MM.1S (cell line): ENCODE measurements around the gene MARCKS.

Source experiments
- DNase-seq: peaks from one replicate; pipeline ENCODE4 v3.0.0-alpha.2; 2015
- H2AFZ ChIP-seq: fragments of 300-600 bp; sonication (generic); 2 replicates; pipeline ENCODE4 v1.6.0; 2016; ENCODE audit warnings: antibody characterized with exemption, low read length
- H3F3A ChIP-seq: fragments of 300-600 bp; sonication (generic); 2 replicates; pipeline ENCODE4 v1.6.1; 2016; ENCODE audit warnings: mild to moderate bottlenecking, antibody characterized with exemption, low read length, moderate library complexity, mixed read lengths; ENCODE audit not compliant: insufficient read depth
- H3K27ac ChIP-seq: fragments of 300-600 bp; sonication (generic); 2 replicates; pipeline ENCODE4 v1.5.1; 2016; ENCODE audit warnings: mild to moderate bottlenecking, low read length
- H3K27me3 ChIP-seq: fragments of 300-600 bp; sonication (generic); replicated peaks from 2 replicates; pipeline ENCODE4 v1.6.0; 2016; ENCODE audit warnings: low read length; ENCODE audit not compliant: insufficient read depth
- H3K36me3 ChIP-seq: fragments of 300-600 bp; sonication (generic); replicated peaks from 2 replicates; pipeline ENCODE4 v1.6.1; 2016; ENCODE audit warnings: mild to moderate bottlenecking, low read length, mixed read lengths; ENCODE audit not compliant: insufficient read depth
- H3K4me1 ChIP-seq: fragments of 300-600 bp; sonication (generic); 2 replicates; pipeline ENCODE4 v1.6.1; 2016; ENCODE audit warnings: low read length, mixed read lengths
- H3K4me2 ChIP-seq: fragments of 300-600 bp; sonication (generic); 2 replicates; pipeline ENCODE4 v1.6.0; 2016; ENCODE audit warnings: low read depth, low read length
- H3K4me3 ChIP-seq: fragments of 300-600 bp; sonication (generic); 2 replicates; pipeline ENCODE4 v1.5.1; 2016; ENCODE audit warnings: low read length, mixed read lengths
- H3K79me2 ChIP-seq: fragments of 300-600 bp; sonication (generic); 2 replicates; pipeline ENCODE4 v1.6.1; 2016; ENCODE audit warnings: mixed run types, low read length, mixed read lengths
- H3K9ac ChIP-seq: fragments of 300-600 bp; sonication (generic); 2 replicates; pipeline ENCODE4 v1.6.1; 2016; ENCODE audit warnings: low read length, mixed read lengths
- H3K9me2 ChIP-seq: fragments of 300-600 bp; sonication (generic); replicated peaks from 2 replicates; pipeline ENCODE4 v1.6.1; 2016; ENCODE audit warnings: mild to moderate bottlenecking, low read length, mixed read lengths; ENCODE audit not compliant: insufficient read depth
- H3K9me3 ChIP-seq: fragments of 300-600 bp; sonication (generic); replicated peaks from 2 replicates; pipeline ENCODE4 v1.6.1; 2016; ENCODE audit warnings: mild to moderate bottlenecking, low read length, mixed read lengths; ENCODE audit not compliant: insufficient read depth
- H4K20me1 ChIP-seq: fragments of 300-600 bp; sonication (generic); 2 replicates; pipeline ENCODE4 v1.6.1; 2016; ENCODE audit warnings: mild to moderate bottlenecking, low read length, moderate library complexity, mixed read lengths; ENCODE audit not compliant: insufficient read depth
- EZH2 ChIP-seq: fragments of 300-600 bp; sonication (generic); optimal IDR thresholded peaks from 2 replicates; pipeline ENCODE3; 2017; ENCODE audit warnings: low read depth, mild to moderate bottlenecking, antibody characterized with exemption, low read length, mixed read lengths
- EZH2phosphoT487 ChIP-seq: fragments of 300-600 bp; sonication (generic); IDR thresholded peaks from 2 replicates; pipeline ENCODE4 v1.6.1; 2018; ENCODE audit warnings: antibody characterized with exemption, low read length
- TF ChIP-seq, protein P1 (sequence below): fragments of 300-600 bp; sonication (generic); IDR thresholded peaks from 2 replicates; pipeline ENCODE4 v1.5.1; 2016; ENCODE audit warnings: antibody characterized with exemption, low read length, mixed read lengths

Gene MARCKS

GRCh38 chr6:113871975-113872374 is 14.8 kb downstream of the MARCKS start:
- no peak overlapping the region for H2AFZ ChIP-seq
- no peaks in the 10 kb centered on the region for H3F3A ChIP-seq
- TF ChIP-seq, protein P1, sequence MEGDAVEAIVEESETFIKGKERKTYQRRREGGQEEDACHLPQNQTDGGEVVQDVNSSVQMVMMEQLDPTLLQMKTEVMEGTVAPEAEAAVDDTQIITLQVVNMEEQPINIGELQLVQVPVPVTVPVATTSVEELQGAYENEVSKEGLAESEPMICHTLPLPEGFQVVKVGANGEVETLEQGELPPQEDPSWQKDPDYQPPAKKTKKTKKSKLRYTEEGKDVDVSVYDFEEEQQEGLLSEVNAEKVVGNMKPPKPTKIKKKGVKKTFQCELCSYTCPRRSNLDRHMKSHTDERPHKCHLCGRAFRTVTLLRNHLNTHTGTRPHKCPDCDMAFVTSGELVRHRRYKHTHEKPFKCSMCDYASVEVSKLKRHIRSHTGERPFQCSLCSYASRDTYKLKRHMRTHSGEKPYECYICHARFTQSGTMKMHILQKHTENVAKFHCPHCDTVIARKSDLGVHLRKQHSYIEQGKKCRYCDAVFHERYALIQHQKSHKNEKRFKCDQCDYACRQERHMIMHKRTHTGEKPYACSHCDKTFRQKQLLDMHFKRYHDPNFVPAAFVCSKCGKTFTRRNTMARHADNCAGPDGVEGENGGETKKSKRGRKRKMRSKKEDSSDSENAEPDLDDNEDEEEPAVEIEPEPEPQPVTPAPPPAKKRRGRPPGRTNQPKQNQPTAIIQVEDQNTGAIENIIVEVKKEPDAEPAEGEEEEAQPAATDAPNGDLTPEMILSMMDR = no peak
- TF ChIP-seq EZH2phosphoT487 (no peak), EZH2 (no peak)
- no peak for DNase-seq
- H3K9me3 ChIP-seq = no peaks in the 10 kb centered on the region
- no peak overlapping the region for H3K27ac ChIP-seq
- H3K36me3 ChIP-seq = no peaks in the 10 kb centered on the region
- no peaks in the 10 kb centered on the region for H3K79me2 ChIP-seq
- peak overlapping the region; percentile 24; the same call in 1 of the 2 replicates for H3K4me2 ChIP-seq
- peaks cover 12% of the 10 kb centered on the region; the same call in 1 of the 2 replicates for H3K4me1 ChIP-seq
- no peaks in the 10 kb centered on the region for H4K20me1 ChIP-seq
- H3K9ac ChIP-seq = no peak overlapping the region
- no peaks in the 10 kb centered on the region for H3K9me2 ChIP-seq
- no peaks in the 10 kb centered on the region for H3K27me3 ChIP-seq
- H3K4me3 ChIP-seq = no peak overlapping the region

DNA sequence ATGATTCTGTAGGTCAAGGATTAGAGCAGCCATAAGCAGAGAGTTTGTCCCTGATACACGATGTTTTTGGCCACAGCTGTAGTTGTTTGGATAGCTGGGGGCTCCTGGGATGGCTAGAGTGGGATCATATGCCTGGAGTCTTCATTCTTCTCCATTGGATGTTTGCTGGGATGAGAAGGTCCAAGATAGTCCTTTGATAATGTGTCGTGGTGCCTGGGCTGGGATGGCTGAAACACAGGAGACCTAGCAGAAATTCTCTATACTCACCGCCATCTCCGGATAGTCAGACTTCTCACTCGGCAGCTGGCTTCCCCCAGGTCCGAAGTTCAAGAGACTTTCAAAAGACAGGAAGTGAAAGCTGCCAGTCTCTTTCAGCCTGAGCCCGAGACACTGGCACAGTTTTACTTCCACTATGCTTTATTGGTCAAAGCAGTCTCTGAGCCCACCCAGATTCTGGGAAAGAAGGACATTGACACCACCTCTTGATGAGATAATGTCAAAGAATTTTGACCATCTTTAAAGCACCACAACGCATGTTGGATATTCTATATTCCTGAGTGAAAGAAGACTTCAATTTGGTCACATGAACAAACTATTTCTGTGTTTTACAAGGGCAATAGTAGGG is 16.0 kb downstream of the MARCKS start:
- Histone ChIP-seq H3K4me2 (peak overlapping the region; percentile 68), H2AFZ (peak overlapping the region; percentile 42), H3K9ac (peak overlapping the region; percentile 16; the same call in 1 of the 2 replicates), H3K79me2 (no peaks in the 10 kb centered on the region), H3F3A (no peaks in the 10 kb centered on the region), H3K4me1 (peaks cover 12% of the 10 kb centered on the region; the same call in 1 of the 2 replicates), H3K9me2 (no peaks in the 10 kb centered on the region), H3K4me3 (peak overlapping the region; percentile 49), H3K27me3 (no peaks in the 10 kb centered on the region), H3K36me3 (no peaks in the 10 kb centered on the region), H4K20me1 (no peaks in the 10 kb centered on the region), H3K27ac (peak overlapping the region; percentile 43; the same call in 1 of the 2 replicates), H3K9me3 (no peaks in the 10 kb centered on the region)
- no peak for TF ChIP-seq EZH2
- TF ChIP-seq, protein P1 = no peak
- no peak for TF ChIP-seq EZH2phosphoT487
- peak; percentile 85 for DNase-seq

- H3K9me3 ChIP-seq = no peaks in the 10 kb centered on the region
- no peaks in the 10 kb centered on the region for H3K36me3 ChIP-seq
- no peak overlapping the region for H3K4me2 ChIP-seq
- peaks cover 12% of the 10 kb centered on the region; the same call in 1 of the 2 replicates for H3K4me1 ChIP-seq
- no peak overlapping the region for H2AFZ ChIP-seq
- no peaks in the 10 kb centered on the region for H3F3A ChIP-seq
- no peaks in the 10 kb centered on the region for H3K79me2 ChIP-seq
- no peak overlapping the region for H3K9ac ChIP-seq
- no peaks in the 10 kb centered on the region for H3K9me2 ChIP-seq
- no peak overlapping the region for H3K4me3 ChIP-seq
- no peaks in the 10 kb centered on the region for H4K20me1 ChIP-seq
- H3K27me3 ChIP-seq = no peaks in the 10 kb centered on the region
- peak; percentile 25 for DNase-seq
- TF ChIP-seq EZH2phosphoT487 (no peak), EZH2 (no peak)
- TF ChIP-seq, protein P1 = no peak
- no peak overlapping the region for H3K27ac ChIP-seq
These were observed 18.3 kb downstream of the MARCKS start for GRCh38 chr6:113875470-113875869.
